GM19193 (cell line): ENCODE data around the gene LGALS7B.

Experiments used
- POLR2A ChIP-seq: IDR thresholded peaks from 4 replicates; pipeline ENCODE4 v1.6.1; 2011; ENCODE audit not compliant: insufficient read depth, insufficient read length; ENCODE audit errors: extremely low read depth

LGALS7B gene

DNA sequence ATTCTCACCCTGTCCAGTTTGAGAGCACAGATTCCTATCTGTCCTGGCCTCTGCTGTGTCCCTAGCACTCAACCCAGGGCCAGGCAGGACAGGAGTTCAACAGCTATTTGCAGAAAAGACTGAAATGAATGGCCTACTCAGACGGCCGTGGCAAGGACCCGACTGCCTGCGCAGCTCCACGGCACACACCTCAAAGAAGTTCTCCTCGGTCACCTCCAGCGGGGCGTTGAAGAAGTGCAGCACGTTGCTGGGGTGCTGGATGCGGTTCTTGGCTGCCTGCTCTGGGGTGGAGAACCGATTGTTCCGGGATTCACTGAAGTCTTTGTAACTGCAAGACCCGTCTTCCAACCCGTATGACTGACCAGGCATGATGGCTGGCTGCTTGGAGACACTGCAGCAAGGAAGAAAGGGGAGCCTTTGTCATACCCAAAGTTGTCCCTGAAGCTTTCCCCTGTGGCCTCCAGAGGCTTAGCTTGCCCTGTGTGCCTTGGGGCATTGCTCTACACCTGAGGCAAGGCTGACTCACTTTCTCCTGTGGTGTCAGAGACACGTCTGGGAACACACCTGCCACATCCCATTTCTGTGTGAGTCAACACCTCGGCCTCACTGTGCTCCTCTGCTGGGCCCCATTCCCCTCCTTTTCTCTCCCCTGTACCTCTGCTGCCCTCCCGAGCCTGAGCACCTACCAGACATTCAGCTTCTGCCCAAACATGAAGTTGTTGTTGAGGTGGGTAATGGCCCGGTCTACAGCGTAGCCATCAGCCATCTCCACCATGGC is 49.4 kb downstream of the LGALS7B start:
- TF ChIP-seq POLR2A: no peak

DNA sequence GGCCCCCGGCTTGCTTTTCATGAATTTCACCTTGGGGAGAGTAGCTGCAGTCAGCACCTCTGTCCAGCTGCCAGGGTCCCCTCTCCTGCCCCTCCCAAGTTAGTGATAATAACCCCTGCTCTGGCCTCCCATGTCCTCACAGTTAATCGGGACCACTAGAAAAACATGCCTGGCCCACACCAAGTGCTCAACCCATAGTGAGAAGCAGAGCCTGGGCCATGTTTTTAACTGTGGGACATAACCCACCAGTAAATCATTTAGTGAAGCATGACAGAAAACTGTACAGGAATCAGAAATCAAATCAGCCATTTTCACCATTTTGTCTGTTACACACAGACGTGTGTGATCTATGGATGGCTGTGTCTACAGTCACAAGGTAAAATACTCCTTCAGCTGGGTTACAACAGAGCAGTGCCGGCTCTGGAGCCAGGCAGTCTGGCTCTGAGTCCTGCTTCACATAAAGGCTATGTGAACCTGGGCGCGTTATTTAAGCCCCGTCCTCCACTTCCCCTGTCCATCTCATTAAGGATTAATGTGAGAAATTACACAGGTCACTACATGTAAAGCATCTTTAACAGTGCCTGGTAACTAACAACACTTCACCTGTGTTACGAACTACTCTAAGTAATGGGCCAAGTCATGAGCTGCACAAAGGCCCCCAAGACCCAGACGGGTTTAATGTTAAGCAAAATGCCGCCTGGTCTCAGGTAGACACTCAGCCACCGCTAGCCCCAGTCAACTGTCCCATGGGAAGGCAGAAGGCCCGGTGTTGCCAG is 50.2 kb downstream of the LGALS7B start:
- TF ChIP-seq POLR2A: peak; percentile 28

GRCh38 chr19:38839816-38840582 is 51.0 kb downstream of the LGALS7B start:
- peak; percentile 35 for TF ChIP-seq POLR2A

- TF ChIP-seq POLR2A: no peak
These were observed 51.6 kb downstream of the LGALS7B start for GRCh38 chr19:38840583-38840968.
